A549 (cell line): ENCODE measurements around the gene PPIP5K2. TPM values are rescaled to one million over a fixed set of nuclear protein-coding genes. Genes with fewer than 3 reads are reported as not detected.

Source experiments
- ATAC-seq, 2 experiments: fragments of 200-7000 bp in 1 of 2; fragments of >200 bp in 1 of 2; cut with Nextera tagmentation in 1 of 2; cut with Tn5 transposase in 1 of 2; 3 replicates each; pipeline versions ENCODE4 v1.8.0 to v1.9.1; 2018 to 2020; ENCODE audit warnings: mild to moderate bottlenecking in 1 of 2, moderate library complexity in 1 of 2
- CTCF ChIA-PET: fragments of 300-600 bp; sonication (Branson Sonifier 250); formaldehyde crosslinking; extraction: SDS; loops from one replicate; lab custom pipeline; 2021; ENCODE audit warnings: antibody characterized with exemption, inconsistent platforms; lab: Yijun Ruan, JAX
- POLR2A ChIA-PET: fragments of 350-600 bp; formaldehyde crosslinking; extraction: SDS; loops from one replicate; lab custom pipeline; 2021; ENCODE audit warnings: antibody characterized with exemption, inconsistent platforms; lab: Yijun Ruan, JAX
- DNase-seq, 2 experiments: peaks; one replicate each; pipeline versions ENCODE4 v3.0.0 to v3.0.0-alpha.2; 2011 to 2016; ENCODE audit warnings: low read depth in 1 of 2, low spot score in 1 of 2
- FAIRE-seq: peaks from 2 replicates; lab custom pipeline; 2011; peaks lifted over from hg19 to GRCh38; lab: Jason Lieb, UNC
- H3K27ac ChIP-seq, 2 experiments: fragments of >200 bp; sonication (Bioruptor Twin); formaldehyde crosslinking; 3 replicates each; pipeline ENCODE4 v1.5.1; 2016 to 2017
- H3K4me1 ChIP-seq: fragments of >200 bp; sonication (Bioruptor Twin); formaldehyde crosslinking; 3 replicates; pipeline ENCODE4 v1.6.1; 2016
- H3K4me2 ChIP-seq: fragments of >200 bp; sonication (Bioruptor Twin); formaldehyde crosslinking; 3 replicates; pipeline ENCODE4 v1.6.1; 2016
- H3K4me3 ChIP-seq: fragments of >200 bp; sonication (Bioruptor Twin); formaldehyde crosslinking; 3 replicates; pipeline ENCODE4 v1.5.1; 2016
- H3K9me3 ChIP-seq: fragments of >200 bp; sonication (Bioruptor Twin); formaldehyde crosslinking; 3 replicates; pipeline ENCODE4 v1.6.1; 2016
- BCL3 ChIP-seq: fragments of >200 bp; sonication (Bioruptor Twin); formaldehyde crosslinking; IDR thresholded peaks from 3 replicates; pipeline ENCODE4 v1.6.1; 2016
- EHMT2 ChIP-seq: fragments of 200-600 bp; sonication (generic); IDR thresholded peaks from 2 replicates; pipeline ENCODE4 v1.6.1; 2016; ENCODE audit warnings: antibody characterized with exemption, low read depth, mild to moderate bottlenecking, moderate library complexity
- ELK1 ChIP-seq: fragments of 150-350 bp; IDR thresholded peaks from 2 replicates; pipeline ENCODE4 v1.6.1; 2014; ENCODE audit warnings: low read depth, mild to moderate bottlenecking, low read length
- EP300 ChIP-seq, 2 experiments: fragments of >200 bp; sonication (Bioruptor Twin); formaldehyde crosslinking; IDR thresholded peaks; 2 replicates in 1 of 2; 3 replicates in 1 of 2; pipeline ENCODE4 v1.6.1; 2016 to 2017
- HDAC2 ChIP-seq: fragments of 200-600 bp; sonication (generic); IDR thresholded peaks from 2 replicates; pipeline ENCODE4 v1.6.1; 2016
- HOXB13 ChIP-seq: fragments of 250-450 bp; sonication (Bioruptor Pico); IDR thresholded peaks from 2 replicates; pipeline ENCODE4 v1.5.0; 2020; ENCODE audit warnings: low read depth, mild to moderate bottlenecking, moderate library complexity
- KDM5A ChIP-seq: fragments of 200-600 bp; sonication (generic); IDR thresholded peaks from 2 replicates; pipeline ENCODE4 v1.6.1; 2016; ENCODE audit warnings: antibody characterized with exemption, mild to moderate bottlenecking
- MAZ ChIP-seq: fragments of 150-350 bp; IDR thresholded peaks from 2 replicates; pipeline ENCODE4 v1.6.1; 2014; ENCODE audit warnings: antibody characterized with exemption, low read depth, low read length, borderline replicate concordance
- PHF8 ChIP-seq: fragments of 200-600 bp; sonication (generic); IDR thresholded peaks from 2 replicates; pipeline ENCODE4 v1.6.1; 2016; ENCODE audit warnings: low read depth, mild to moderate bottlenecking, antibody characterized with exemption, moderate library complexity, borderline replicate concordance
- RARB ChIP-seq: fragments of 250-450 bp; sonication (Bioruptor Pico); IDR thresholded peaks from 2 replicates; pipeline ENCODE4 v1.8.0; 2021; ENCODE audit warnings: mild to moderate bottlenecking, moderate library complexity
- RCOR1 ChIP-seq: fragments of 150-350 bp; IDR thresholded peaks from 2 replicates; pipeline ENCODE4 v1.6.1; 2014; ENCODE audit warnings: antibody characterized with exemption, low read length, low read depth
- REST ChIP-seq: fragments of 200-600 bp; sonication (generic); IDR thresholded peaks from 2 replicates; pipeline ENCODE4 v1.6.1; 2016; ENCODE audit warnings: antibody characterized with exemption, mild to moderate bottlenecking, moderate library complexity
- RNF2 ChIP-seq: fragments of 200-600 bp; sonication (generic); IDR thresholded peaks from 2 replicates; pipeline ENCODE4 v1.6.1; 2016; ENCODE audit warnings: low read depth, mild to moderate bottlenecking, antibody characterized with exemption, moderate library complexity, borderline replicate concordance
- USF2 ChIP-seq: fragments of 450-650 bp; IDR thresholded peaks from 2 replicates; pipeline ENCODE4 v1.6.1; 2014; ENCODE audit warnings: antibody characterized with exemption
- ZC3H11A ChIP-seq: fragments of 450-650 bp; IDR thresholded peaks from 2 replicates; pipeline ENCODE4 v1.6.1; 2014; ENCODE audit warnings: antibody characterized with exemption, mild to moderate bottlenecking
- ZFP36 ChIP-seq: fragments of 450-650 bp; IDR thresholded peaks from 2 replicates; pipeline ENCODE4 v1.6.1; 2014; ENCODE audit warnings: borderline replicate concordance; ENCODE audit not compliant: partially characterized antibody
- WGBS: methylation state at CpG from one replicate; pipeline ENCODE4 v1.1.6; 2017; ENCODE audit errors: missing lambda C conversion rate; 5-methylcytosine and 5-hydroxymethylcytosine counted together
- polyA plus RNA-seq, 4 experiments: library from polyadenylated mRNA; depleted of rRNA in 3 of 4; stranded (reverse); fragments of >200 nt; fragmentation: RNase III in 1 of 4; extraction: RNeasy Plus Mini Kit Qiagen cat#74134 plus additional on column Dnase treatment in 1 of 4; gene quantifications; 2 replicates in 3 of 4; 3 replicates in 1 of 4; pipeline ENCODE4 v1.2.3, GENCODE V29; 2011 to 2017
- TF ChIP-seq, protein P1 (sequence below): fragments of >200 bp; sonication (Bioruptor Twin); formaldehyde crosslinking; IDR thresholded peaks from 3 replicates; pipeline ENCODE4 v1.5.1; 2016

Gene PPIP5K2
- polyA plus RNA-seq, 2 of the 4 experiments (the other 2 are of a cell fraction) = 21.9 to 61.7 TPM

GRCh38 chr5:103211576-103212561, 91.8 kb downstream of the PPIP5K2 start:
- Histone ChIP-seq H3K4me2 (no peak overlapping the region), H3K27ac (no peak overlapping the region), H3K9me3 (no peaks in the 10 kb centered on the region)
- no peak for DNase-seq
- ChIA-PET CTCF (interaction anchor here (4.1 kb wide), 1 partner anchor 13 kb away, joined by 18 read pairs; no protein-coding TSS in a partner anchor), POLR2A (no interaction called here)
- no peak for TF ChIP-seq KDM5A
- TF ChIP-seq, all 56 proteins: peak for 0
- no peak for FAIRE-seq
- no peak overlapping the region for H3K4me3 ChIP-seq
- H3K4me1 ChIP-seq = no peaks in the 10 kb centered on the region
- no peak for ATAC-seq
- 91% methylated on average over 2 of the region's 2 CpGs for WGBS

DNA sequence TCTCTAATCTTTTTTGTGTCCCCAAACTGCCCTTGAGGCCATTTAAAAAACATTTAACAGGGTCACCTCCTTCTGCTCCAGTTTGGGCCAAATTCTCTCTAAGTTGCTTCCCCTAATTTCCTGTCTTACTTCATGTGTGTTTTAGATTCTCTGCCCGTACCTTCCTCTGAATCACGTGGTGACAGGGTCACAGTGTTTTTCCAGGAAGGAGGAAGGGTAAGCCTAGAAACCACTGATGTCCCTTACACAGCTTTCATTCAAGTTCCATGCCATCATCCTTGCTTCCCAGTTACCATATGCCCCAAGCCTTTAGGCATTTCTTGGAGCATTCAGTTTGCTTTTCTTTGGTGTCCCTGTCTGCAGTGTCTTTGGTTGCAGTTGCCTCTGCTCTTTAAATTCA, 96.0 kb downstream of the PPIP5K2 start:
- FAIRE-seq = no peak
- no peak overlapping the region for H3K27ac ChIP-seq
- 32% methylated on average over 2 of the region's 2 CpGs for WGBS
- H3K9me3 ChIP-seq = no peaks in the 10 kb centered on the region
- no peak overlapping the region for H3K4me2 ChIP-seq
- POLR2A ChIA-PET = no interaction called here
- ATAC-seq = no peak
- no peak overlapping the region for H3K4me3 ChIP-seq
- TF ChIP-seq REST (no peak), PHF8 (no peak), RNF2 (no peak), EP300 (IDR thresholded peaks at IDR 0.05) (no peak), MAZ (no peak), ELK1 (no peak), HDAC2 (no peak), EHMT2 (no peak), RCOR1 (no peak), BCL3 (no peak), USF2 (no peak), ZC3H11A (no peak), RARB (CRISPR knock-in tag) (no peak), HOXB13 (no peak), ZFP36 (no peak)
- TF ChIP-seq, protein P1, sequence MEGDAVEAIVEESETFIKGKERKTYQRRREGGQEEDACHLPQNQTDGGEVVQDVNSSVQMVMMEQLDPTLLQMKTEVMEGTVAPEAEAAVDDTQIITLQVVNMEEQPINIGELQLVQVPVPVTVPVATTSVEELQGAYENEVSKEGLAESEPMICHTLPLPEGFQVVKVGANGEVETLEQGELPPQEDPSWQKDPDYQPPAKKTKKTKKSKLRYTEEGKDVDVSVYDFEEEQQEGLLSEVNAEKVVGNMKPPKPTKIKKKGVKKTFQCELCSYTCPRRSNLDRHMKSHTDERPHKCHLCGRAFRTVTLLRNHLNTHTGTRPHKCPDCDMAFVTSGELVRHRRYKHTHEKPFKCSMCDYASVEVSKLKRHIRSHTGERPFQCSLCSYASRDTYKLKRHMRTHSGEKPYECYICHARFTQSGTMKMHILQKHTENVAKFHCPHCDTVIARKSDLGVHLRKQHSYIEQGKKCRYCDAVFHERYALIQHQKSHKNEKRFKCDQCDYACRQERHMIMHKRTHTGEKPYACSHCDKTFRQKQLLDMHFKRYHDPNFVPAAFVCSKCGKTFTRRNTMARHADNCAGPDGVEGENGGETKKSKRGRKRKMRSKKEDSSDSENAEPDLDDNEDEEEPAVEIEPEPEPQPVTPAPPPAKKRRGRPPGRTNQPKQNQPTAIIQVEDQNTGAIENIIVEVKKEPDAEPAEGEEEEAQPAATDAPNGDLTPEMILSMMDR = no peak
- CTCF ChIA-PET = interaction anchor here (0.6 to 1.6 kb wide), 3 partner anchors 9 to 76 kb away, joined by 4 to 5 read pairs (median 4); no protein-coding TSS in a partner anchor
- DNase-seq = no peak
- no peaks in the 10 kb centered on the region for H3K4me1 ChIP-seq
